Sigmoid colon (tissue), 4 donors: ENCODE measurements around the gene SERPINE1.

Experiments used
- CTCF ChIP-seq, 4 experiments: fragments of 450-650 bp in 3 of 4; fragments of 200-600 bp in 1 of 4; IDR thresholded peaks; one replicate each; pipeline ENCODE4 v1.5.1; 2016 to 2019; ENCODE audit warnings: antibody characterized with exemption in 4 of 4, mild to moderate bottlenecking in 3 of 4, moderate library complexity in 2 of 4
- EP300 ChIP-seq, 4 donors: sonication (generic); formaldehyde crosslinking; IDR thresholded peaks; one replicate each; pipeline ENCODE4 v1.6.1; 2017; ENCODE audit warnings: antibody characterized with exemption in 4 of 4
- POLR2A ChIP-seq, 2 donors: fragments of 450-650 bp; IDR thresholded peaks; one replicate each; pipeline ENCODE4 v1.6.1; 2016; ENCODE audit warnings: antibody characterized with exemption in 2 of 2, mild to moderate bottlenecking in 2 of 2, moderate library complexity in 2 of 2

GRCh38 chr7:101169838-101170551 is 43.1 kb downstream of the SERPINE1 start:
- TF ChIP-seq CTCF (IDR thresholded peaks at IDR 0.05): peak; percentile 56 to 92 (median 68)
- TF ChIP-seq POLR2A (IDR thresholded peaks at IDR 0.05): no peak
- no peak for TF ChIP-seq EP300 (IDR thresholded peaks at IDR 0.05)
